Activated T-cell treated with anti-CD3 and anti-CD28 coated beads, Interleukin-2, amount 50 U/mL, for 72 hours (primary cell): Measurements from ENCODE around the gene CFAP299. TPM values are rescaled to one million over a fixed set of nuclear protein-coding genes. Genes with fewer than 3 reads are reported as not detected.
"Not testable (repeated sequence)": the region's sequence is repeated elsewhere in the genome, so short reads cannot be mapped to it uniquely, and the experiment has no call there.

Experiments
- ATAC-seq, 2 donors: fragments of 150-1000 bp; cut with Tn5 transposase; replicated peaks in 1 of 2; 2 replicates each; pipeline ENCODE4 v1.10.0; 2021; ENCODE audit warnings: moderate library complexity in 2 of 2, mild to moderate bottlenecking in 1 of 2
- DNase-seq, 2 donors: peaks; one replicate each; pipeline ENCODE4 v3.0.0; 2021 to 2022; ENCODE audit warnings: mixed read lengths in 1 of 2
- H3K27ac Mint-ChIP-seq: one replicate; pipeline ENCODE4 v1.8.0; 2022; ENCODE audit warnings: mild to moderate bottlenecking, moderate library complexity, mixed read lengths
- H3K27me3 Mint-ChIP-seq: one replicate; pipeline ENCODE4 v1.8.0; 2022; ENCODE audit warnings: low read depth, mixed read lengths
- H3K36me3 Mint-ChIP-seq, 2 donors: one replicate each; pipeline ENCODE4 v1.8.0; 2022; ENCODE audit warnings: mixed read lengths in 2 of 2, mild to moderate bottlenecking in 1 of 2; ENCODE audit not compliant: insufficient read depth in 2 of 2
- H3K4me1 Mint-ChIP-seq: one replicate; pipeline ENCODE4 v1.8.0; 2022; ENCODE audit warnings: low read depth, mixed read lengths
- H3K4me3 Mint-ChIP-seq, 2 donors: one replicate each; pipeline ENCODE4 v1.8.0; 2022; ENCODE audit warnings: mild to moderate bottlenecking in 2 of 2, mixed read lengths in 2 of 2, moderate library complexity in 2 of 2
- H3K9me3 Mint-ChIP-seq, 2 donors: one replicate each; pipeline ENCODE4 v1.8.0; 2022; ENCODE audit warnings: mixed read lengths in 2 of 2
- total RNA-seq, 2 donors: library from RNA; stranded (reverse); gene quantifications; one replicate each; pipeline ENCODE4 v1.2.3, GENCODE V29; 2022

CFAP299 gene
- total RNA-seq, 2 donors from 2014 or later, result not detected

DNA sequence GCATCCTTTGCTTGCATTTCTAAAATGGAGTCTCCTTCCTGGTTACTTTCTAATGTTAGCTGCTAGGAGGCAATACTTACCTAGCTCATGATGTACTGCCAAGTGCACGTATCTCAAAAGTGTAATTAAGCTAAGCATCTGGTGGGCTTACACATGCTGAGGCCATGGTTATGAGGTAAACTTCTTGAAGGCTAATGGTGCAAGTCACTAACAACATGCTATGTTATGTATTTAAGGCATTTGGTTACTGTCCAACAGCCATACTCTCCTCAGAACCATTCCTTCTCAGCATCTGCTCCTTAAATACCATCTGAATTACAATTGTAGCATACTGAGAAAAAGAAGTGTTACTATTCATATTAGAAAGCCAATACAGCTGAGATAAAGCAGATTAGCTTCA lies 376.4 kb downstream of the CFAP299 start:
- Mint-ChIP-seq H3K27me3 (no peaks in the 10 kb centered on the region), H3K4me3 (no peak overlapping the region), H3K9me3 (no peaks in the 10 kb centered on the region), H3K36me3 (no peaks in the 10 kb centered on the region), H3K4me1 (peaks cover 16% of the 10 kb centered on the region), H3K27ac (no peak overlapping the region)
- no peak for ATAC-seq
- DNase-seq, result no peak

DNA sequence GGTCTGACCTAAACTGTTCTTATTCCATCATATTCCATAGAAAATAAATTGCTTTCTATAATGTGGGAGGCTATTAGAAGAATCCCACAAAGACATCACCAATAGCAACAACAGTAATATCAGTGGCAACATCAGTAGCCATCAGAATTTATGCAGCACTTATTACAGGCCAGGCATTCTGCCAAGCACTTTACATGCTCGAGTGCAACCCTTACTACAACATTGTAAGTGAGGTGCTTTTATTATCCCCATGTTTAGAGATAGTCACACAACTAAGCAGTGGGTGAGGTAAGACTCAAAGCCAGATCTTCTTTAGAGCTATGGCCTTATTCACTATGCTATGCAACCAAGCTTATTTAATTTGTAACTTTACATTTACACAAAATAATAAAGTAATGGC lies 377.9 kb downstream of the CFAP299 start:
- no peak for ATAC-seq
- H3K27ac Mint-ChIP-seq, result no peak overlapping the region
- no peak overlapping the region for H3K4me3 Mint-ChIP-seq
- peaks cover 16% of the 10 kb centered on the region for H3K4me1 Mint-ChIP-seq
- peaks cover 1 to 2% of the 10 kb centered on the region in 2 donors for H3K9me3 Mint-ChIP-seq
- DNase-seq, result no peak
- H3K36me3 Mint-ChIP-seq, result peaks cover 0 to 4% of the 10 kb centered on the region in 2 donors
- H3K27me3 Mint-ChIP-seq, result no peaks in the 10 kb centered on the region

DNA sequence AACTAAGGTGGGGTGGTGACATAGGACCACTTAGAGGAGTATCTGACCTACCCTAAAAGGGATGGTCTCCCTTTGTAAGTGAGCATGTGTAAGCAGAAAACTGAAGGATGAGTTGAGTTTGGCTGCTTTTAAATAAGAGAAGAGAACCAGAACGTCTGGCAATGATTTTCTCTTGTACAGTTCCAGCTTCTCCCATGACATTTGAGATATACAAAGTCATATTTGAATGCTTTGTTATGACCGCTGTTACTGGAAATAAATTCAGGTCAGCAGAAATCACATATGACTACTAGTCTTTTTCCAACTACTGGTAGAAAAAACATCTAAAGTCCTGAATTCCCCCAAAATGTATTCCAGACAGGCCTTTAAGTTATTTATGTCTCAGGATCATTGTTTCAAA lies 381.7 kb downstream of the CFAP299 start:
- H3K9me3 Mint-ChIP-seq, result peaks cover 3 to 5% of the 10 kb centered on the region in 2 donors
- H3K36me3 Mint-ChIP-seq, result peaks cover 7 to 8% of the 10 kb centered on the region in 2 donors
- H3K4me1 Mint-ChIP-seq, result peaks cover 7% of the 10 kb centered on the region
- H3K27me3 Mint-ChIP-seq, result no peaks in the 10 kb centered on the region
- no peak overlapping the region for H3K27ac Mint-ChIP-seq
- ATAC-seq, result no peak
- no peak for DNase-seq
- no peak overlapping the region for H3K4me3 Mint-ChIP-seq

DNA sequence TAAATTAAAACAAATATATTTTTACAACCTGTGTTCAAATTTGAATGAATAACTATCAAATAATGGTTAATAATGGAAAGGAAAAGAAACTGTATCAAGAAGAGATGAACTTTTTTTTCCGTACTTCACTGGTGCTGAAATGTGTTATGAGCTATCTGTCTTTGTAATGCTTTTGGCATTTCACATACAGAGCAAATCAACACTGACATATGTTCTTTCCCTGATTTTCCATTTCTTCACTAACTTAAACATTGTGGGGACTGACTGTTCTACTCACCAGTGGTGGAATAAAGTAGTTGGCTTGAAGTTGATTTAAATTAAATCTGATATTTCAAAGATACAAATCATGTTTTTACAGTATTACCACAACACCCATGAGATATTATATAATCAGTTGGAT lies 390.9 kb downstream of the CFAP299 start:
- Mint-ChIP-seq H3K9me3 (peaks cover under 1 to 2% of the 10 kb centered on the region in 2 donors), H3K4me1 (no peaks in the 10 kb centered on the region), H3K27me3 (no peaks in the 10 kb centered on the region), H3K36me3 (peaks cover 0 to 1% of the 10 kb centered on the region in 2 donors), H3K4me3 (no peak overlapping the region), H3K27ac (no peak overlapping the region)
- ATAC-seq (no peak), DNase-seq (no peak)

DNA sequence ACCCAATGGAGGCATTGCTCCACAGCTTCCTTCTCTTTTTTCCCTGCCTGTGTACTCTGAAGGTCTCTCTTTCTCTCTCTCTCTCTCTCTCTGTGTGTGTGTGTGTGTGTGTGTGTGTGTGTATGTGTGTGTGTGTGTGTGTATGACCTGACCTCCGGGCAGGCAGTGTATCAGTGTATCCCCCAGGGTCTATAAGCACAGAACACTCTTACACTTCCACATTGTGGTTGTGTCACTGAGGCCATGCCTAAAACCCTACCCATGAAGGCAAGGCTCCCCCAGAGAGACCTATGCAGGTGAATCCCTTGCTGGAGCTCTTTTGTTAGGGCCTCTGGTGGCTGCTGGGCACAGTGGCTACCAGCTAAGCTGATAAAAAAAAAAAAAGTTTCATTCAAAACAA lies 394.6 kb downstream of the CFAP299 start:
- H3K9me3 Mint-ChIP-seq, result peaks cover 2 to 4% of the 10 kb centered on the region in 2 donors
- H3K4me1 Mint-ChIP-seq, result no peaks in the 10 kb centered on the region
- H3K4me3 Mint-ChIP-seq, result no peak overlapping the region
- DNase-seq (no peak), ATAC-seq (no peak)
- H3K27me3 Mint-ChIP-seq, result no peaks in the 10 kb centered on the region
- no peak overlapping the region for H3K27ac Mint-ChIP-seq
- no peaks in the 10 kb centered on the region for H3K36me3 Mint-ChIP-seq

DNA sequence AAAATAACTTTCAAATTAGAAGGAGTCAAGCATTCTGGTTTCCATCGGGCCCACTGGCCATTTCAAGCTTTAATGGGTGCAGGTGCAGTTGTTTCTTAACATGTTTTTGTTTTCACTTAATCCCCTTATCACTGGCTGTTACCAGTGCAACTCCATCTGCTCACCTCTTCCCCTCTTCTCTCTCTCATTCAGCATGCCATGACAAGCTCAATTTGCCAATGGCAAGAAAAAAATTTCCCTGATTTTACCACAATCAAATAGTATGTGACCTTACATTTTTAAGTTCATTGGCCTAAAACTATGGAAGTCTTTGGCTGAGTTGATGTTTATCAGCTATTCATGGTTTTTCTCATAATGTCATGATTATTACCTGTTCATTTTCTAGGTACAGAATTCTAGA lies 395.9 kb downstream of the CFAP299 start:
- H3K4me3 Mint-ChIP-seq, result no peak overlapping the region
- H3K27me3 Mint-ChIP-seq, result no peaks in the 10 kb centered on the region
- H3K27ac Mint-ChIP-seq, result no peak overlapping the region
- no peak for ATAC-seq
- H3K9me3 Mint-ChIP-seq, result peaks cover 2 to 4% of the 10 kb centered on the region in 2 donors
- H3K36me3 Mint-ChIP-seq, result no peaks in the 10 kb centered on the region
- no peaks in the 10 kb centered on the region for H3K4me1 Mint-ChIP-seq
- DNase-seq, result no peak

DNA sequence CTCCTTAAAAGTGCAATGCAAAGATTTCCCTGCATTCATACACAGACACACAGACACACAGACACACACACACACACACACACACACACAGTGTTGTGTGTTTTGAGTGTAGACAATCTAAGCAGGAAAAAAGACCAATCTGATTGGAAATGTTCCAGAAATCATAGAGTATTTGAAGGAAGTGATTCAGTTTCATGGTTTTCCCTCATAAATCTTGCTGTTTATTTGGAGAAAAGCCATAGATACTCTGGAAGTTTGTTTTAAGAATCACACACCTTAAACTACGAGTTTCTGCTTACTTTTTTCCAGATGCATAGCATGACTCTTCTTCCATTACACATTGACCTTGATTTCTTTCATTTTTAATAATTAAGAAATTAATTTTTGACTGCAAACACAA lies 396.5 kb downstream of the CFAP299 start:
- no peak for ATAC-seq
- DNase-seq, result no peak
- Mint-ChIP-seq H3K4me3 (no peak overlapping the region), H3K4me1 (no peaks in the 10 kb centered on the region), H3K27me3 (no peaks in the 10 kb centered on the region), H3K27ac (no peak overlapping the region), H3K36me3 (no peaks in the 10 kb centered on the region), H3K9me3 (peaks cover 2 to 4% of the 10 kb centered on the region in 2 donors)

DNA sequence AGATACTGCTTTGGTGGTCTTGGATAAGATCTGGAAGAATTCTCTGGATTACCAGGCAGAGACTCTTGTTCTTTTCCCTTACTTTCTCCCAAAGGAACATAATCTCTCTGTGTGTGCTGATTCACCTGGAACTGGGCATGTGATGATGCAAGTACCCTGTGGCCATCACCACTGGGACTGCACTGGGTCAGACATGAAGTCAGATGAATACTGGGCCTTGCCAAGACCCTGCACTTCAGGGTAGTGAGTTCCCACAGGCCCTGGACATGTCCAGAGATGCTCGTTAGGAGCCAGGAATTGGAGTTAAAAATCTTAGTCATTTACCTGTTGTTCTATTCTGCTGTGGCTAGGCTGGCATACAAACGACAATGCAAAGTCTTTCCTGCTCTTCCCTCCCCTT lies 404.8 kb downstream of the CFAP299 start:
- ATAC-seq (no peak), DNase-seq (no peak)
- no peak overlapping the region for H3K4me3 Mint-ChIP-seq
- H3K36me3 Mint-ChIP-seq, result peaks cover 3 to 6% of the 10 kb centered on the region in 2 donors
- no peak overlapping the region for H3K27ac Mint-ChIP-seq
- H3K27me3 Mint-ChIP-seq, result no peaks in the 10 kb centered on the region
- no peaks in the 10 kb centered on the region for H3K4me1 Mint-ChIP-seq
- peaks cover 1 to 5% of the 10 kb centered on the region in 2 donors for H3K9me3 Mint-ChIP-seq

DNA sequence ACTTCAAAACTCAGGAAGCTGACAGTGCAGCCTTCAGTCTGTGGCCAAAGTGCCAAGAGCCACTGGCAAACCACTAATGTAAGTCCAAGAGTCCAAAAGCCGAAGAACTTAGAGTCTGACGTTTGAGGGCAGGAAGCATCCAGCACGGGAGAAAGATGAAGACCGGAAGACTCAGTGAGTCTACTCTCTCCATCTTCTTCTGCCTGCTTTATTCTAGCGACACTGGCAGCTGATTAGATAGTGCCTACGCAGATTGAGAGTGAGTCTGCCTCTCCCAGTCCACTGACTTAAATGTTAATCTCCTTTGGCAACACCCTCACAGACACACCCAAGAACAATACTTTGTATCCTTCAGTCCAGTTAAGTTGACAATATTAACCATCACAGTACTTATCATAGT lies 414.0 kb downstream of the CFAP299 start:
- not testable (repeated sequence) for H3K9me3 Mint-ChIP-seq, DNase-seq, H3K4me1 Mint-ChIP-seq, H3K36me3 Mint-ChIP-seq, ATAC-seq, H3K27me3 Mint-ChIP-seq, H3K4me3 Mint-ChIP-seq, H3K27ac Mint-ChIP-seq

DNA sequence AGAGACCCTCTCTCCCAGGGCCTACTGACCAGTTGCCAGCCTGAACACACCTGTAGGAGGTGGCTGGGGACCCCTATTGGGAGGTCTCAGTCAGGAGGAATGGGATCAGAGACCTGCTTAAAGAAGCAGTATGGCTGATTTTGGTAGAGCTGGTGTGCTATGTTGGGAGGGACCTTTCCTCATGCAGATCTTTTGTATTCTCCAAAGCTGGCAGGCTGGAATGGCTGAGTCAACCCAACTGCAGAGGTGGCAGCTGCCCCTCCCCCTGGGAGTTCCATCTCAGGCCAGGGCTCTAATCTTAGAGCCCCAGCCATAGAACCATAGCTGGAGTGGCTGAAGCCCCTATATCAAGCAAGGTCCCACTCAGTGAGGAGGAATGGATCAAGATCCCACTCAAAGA lies 415.7 kb downstream of the CFAP299 start:
- ATAC-seq (no peak), DNase-seq (no peak)
- Mint-ChIP-seq H3K9me3 (peaks cover 0 to 3% of the 10 kb centered on the region in 2 donors), H3K27me3 (no peaks in the 10 kb centered on the region), H3K27ac (no peak overlapping the region), H3K4me1 (no peaks in the 10 kb centered on the region), H3K4me3 (no peak overlapping the region), H3K36me3 (peaks cover 0 to 2% of the 10 kb centered on the region in 2 donors)

DNA sequence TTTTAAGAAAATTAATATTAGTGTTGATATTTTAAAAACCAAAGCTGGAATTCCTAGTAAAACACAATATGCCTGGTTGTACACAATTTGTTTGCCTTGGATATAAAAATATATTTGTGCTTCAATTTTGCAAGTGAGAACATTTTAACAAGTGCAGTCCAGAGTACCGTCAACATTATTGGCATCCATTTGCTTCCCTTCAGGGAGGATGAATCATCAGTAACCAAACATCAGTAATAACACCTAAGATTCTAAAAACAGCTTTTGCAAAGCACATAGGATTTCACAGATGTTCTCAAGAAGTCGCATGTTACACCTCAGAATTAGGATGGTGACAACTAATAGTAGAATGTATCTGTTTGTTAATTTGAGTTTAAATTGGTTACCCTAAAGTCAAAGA lies 432.4 kb downstream of the CFAP299 start:
- Mint-ChIP-seq H3K9me3 (peaks cover 0 to 4% of the 10 kb centered on the region in 2 donors), H3K4me3 (no peak overlapping the region), H3K4me1 (no peaks in the 10 kb centered on the region), H3K27me3 (no peaks in the 10 kb centered on the region), H3K27ac (no peak overlapping the region), H3K36me3 (no peaks in the 10 kb centered on the region)
- ATAC-seq (no peak), DNase-seq (no peak)

DNA sequence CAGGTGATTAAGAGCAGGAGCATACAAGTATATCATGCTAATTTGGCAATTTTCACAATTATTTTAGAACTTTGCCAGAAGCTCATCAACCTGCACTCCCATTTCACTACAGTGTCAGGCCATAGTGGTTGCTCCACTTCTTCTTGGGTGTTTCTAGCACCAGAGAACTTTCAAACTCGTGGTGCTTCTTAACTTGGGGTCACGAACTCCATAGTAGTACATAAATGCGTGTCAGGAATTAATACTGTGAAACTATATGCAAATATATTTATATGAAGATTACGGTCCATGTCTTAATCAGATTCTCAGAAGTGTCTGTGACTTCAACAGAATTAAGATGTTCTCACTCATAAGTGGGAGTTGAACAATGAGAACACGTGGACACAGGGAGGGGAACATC lies 440.6 kb downstream of the CFAP299 start:
- Mint-ChIP-seq H3K9me3 (no peaks in the 10 kb centered on the region), H3K4me1 (no peaks in the 10 kb centered on the region), H3K27ac (no peak overlapping the region), H3K36me3 (no peaks in the 10 kb centered on the region), H3K4me3 (no peak overlapping the region), H3K27me3 (no peaks in the 10 kb centered on the region)
- DNase-seq, result no peak
- no peak for ATAC-seq

DNA sequence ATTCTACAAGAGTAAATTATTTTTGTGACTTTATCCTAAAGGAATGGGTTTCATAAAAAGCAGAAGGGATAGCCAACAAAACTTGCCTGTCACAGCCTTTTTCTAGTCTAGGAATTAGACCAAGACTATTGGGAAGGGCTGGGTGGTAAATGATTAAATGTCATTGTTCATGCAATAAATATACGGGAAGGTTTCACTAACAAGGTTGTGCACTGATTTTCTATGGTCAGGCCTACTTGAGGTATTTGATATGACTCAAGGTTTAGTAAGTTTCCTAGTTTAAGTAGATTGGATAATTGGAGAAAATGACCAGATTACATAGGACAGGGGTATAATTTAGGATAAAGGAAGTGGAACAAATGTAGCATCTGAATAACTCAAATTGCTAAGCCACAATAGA lies 445.9 kb downstream of the CFAP299 start:
- ATAC-seq (no peak), DNase-seq (no peak)
- Mint-ChIP-seq H3K27me3 (no peaks in the 10 kb centered on the region), H3K27ac (no peak overlapping the region), H3K36me3 (no peaks in the 10 kb centered on the region), H3K4me3 (no peak overlapping the region), H3K9me3 (no peaks in the 10 kb centered on the region), H3K4me1 (no peaks in the 10 kb centered on the region)

DNA sequence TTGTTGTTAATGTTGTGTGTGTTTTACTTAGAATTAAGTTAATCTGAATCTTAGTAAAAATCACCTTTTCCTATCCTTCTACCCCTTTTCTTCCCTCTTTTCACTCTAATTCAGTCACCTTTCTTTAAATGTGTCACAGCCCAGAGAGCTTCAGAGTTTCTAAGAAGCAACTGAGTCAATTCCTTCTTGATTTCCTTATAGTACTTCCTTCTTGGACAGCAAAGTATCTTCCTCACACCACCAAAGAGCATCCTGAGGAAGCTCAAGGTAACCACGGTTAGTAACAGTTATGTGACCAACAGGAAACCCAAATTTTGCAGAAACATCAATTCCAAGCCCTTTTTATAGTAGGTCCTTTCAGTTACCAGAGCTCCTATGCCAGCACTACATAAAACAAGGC lies 451.8 kb downstream of the CFAP299 start:
- no peaks in the 10 kb centered on the region for H3K36me3 Mint-ChIP-seq
- H3K27ac Mint-ChIP-seq, result no peak overlapping the region
- no peaks in the 10 kb centered on the region for H3K9me3 Mint-ChIP-seq

More for the DNA sequence above, 451.8 kb downstream of the CFAP299 start:
- H3K4me1 Mint-ChIP-seq, result no peaks in the 10 kb centered on the region
- H3K4me3 Mint-ChIP-seq, result no peak overlapping the region
- H3K27me3 Mint-ChIP-seq, result no peaks in the 10 kb centered on the region
- DNase-seq (no peak), ATAC-seq (no peak)
